ENCODE results near the gene MAMSTR. TPM values are rescaled to one million over a fixed set of nuclear protein-coding genes. Genes with fewer than 3 reads are reported as not detected.

MAMSTR gene
- total RNA-seq, 1 experiment from 2014 or later: 0.18 TPM

GRCh38 chr19:48716562-48717291, 2.8 kb downstream of the MAMSTR start:
- Histone ChIP-seq H3K36me3 (ENCODE audit: low read depth, low read length) (no peaks in the 10 kb centered on the region), H3K9ac (ENCODE audit: low read length) (no peak overlapping the region), H3K27ac (ENCODE audit: low read length) (no peak overlapping the region), H3K9me2 (replicated peaks; ENCODE audit: low read length) (no peaks in the 10 kb centered on the region), H4K20me1 (ENCODE audit: low read length) (no peaks in the 10 kb centered on the region), H3K4me1 (ENCODE audit: insufficient read depth, low read length) (no peaks in the 10 kb centered on the region; the same call in 1 of the 2 replicates), H3K79me2 (ENCODE audit: low read length) (peaks cover 9% of the 10 kb centered on the region), H3K4me3 (ENCODE audit: low read length) (no peak overlapping the region), H3K9me3 (ENCODE audit: low read length) (no peaks in the 10 kb centered on the region), H3F3A (ENCODE audit: low read length, unreplicated experiment) (no peaks in the 10 kb centered on the region), H2AFZ (ENCODE audit: low read length) (no peak overlapping the region), H3K4me2 (ENCODE audit: low read length) (peak overlapping the region; percentile 34; the same call in 1 of the 2 replicates), H3K27me3 (ENCODE audit: low read length) (no peaks in the 10 kb centered on the region)
- no peak for TF ChIP-seq EZH2 (IDR thresholded peaks at IDR 0.05; ENCODE audit: low read length, unreplicated experiment)
- TF ChIP-seq CTCF (conservative IDR thresholded peaks at IDR 0.05; ENCODE audit: low read depth, low read length): no peak
- TF ChIP-seq EZH2phosphoT487 (IDR thresholded peaks at IDR 0.05; ENCODE audit: borderline replicate concordance, low read length): no peak
- CTCF ChIA-PET: no interaction called here
- intact Hi-C loops (cut with micrococcal nuclease): no loop called here
- POLR2A ChIA-PET (ENCODE audit: unreplicated experiment): no interaction called here
- no peak for DNase-seq
- no TSS peak for BruUV-seq (replicated peaks)
- no peak for ATAC-seq

GRCh38 chr19:48715681-48716171, 3.8 kb downstream of the MAMSTR start:
- no peak overlapping the region for H3K27ac ChIP-seq (ENCODE audit: low read length)
- no peaks in the 10 kb centered on the region for H3K27me3 ChIP-seq (ENCODE audit: low read length)
- peaks cover 9% of the 10 kb centered on the region for H3K79me2 ChIP-seq (ENCODE audit: low read length)
- no peak for TF ChIP-seq EZH2phosphoT487 (IDR thresholded peaks at IDR 0.05; ENCODE audit: borderline replicate concordance, low read length)
- no peak for TF ChIP-seq CTCF (conservative IDR thresholded peaks at IDR 0.05; ENCODE audit: low read depth, low read length)
- TF ChIP-seq EZH2 (IDR thresholded peaks at IDR 0.05; ENCODE audit: low read length, unreplicated experiment): no peak
- H3F3A ChIP-seq (ENCODE audit: low read length, unreplicated experiment): no peaks in the 10 kb centered on the region
- H3K4me1 ChIP-seq (ENCODE audit: insufficient read depth, low read length): no peaks in the 10 kb centered on the region; the same call in 1 of the 2 replicates
- CTCF ChIA-PET: no interaction called here
- no peaks in the 10 kb centered on the region for H3K36me3 ChIP-seq (ENCODE audit: low read depth, low read length)
- intact Hi-C loops (cut with micrococcal nuclease): no loop called here
- no peaks in the 10 kb centered on the region for H3K9me3 ChIP-seq (ENCODE audit: low read length)
- H4K20me1 ChIP-seq (ENCODE audit: low read length): no peaks in the 10 kb centered on the region
- DNase-seq (no peak), ATAC-seq (no peak)
- H2AFZ ChIP-seq (ENCODE audit: low read length): no peak overlapping the region
- no peaks in the 10 kb centered on the region for H3K9me2 ChIP-seq (replicated peaks; ENCODE audit: low read length)
- H3K4me2 ChIP-seq (ENCODE audit: low read length): peak overlapping the region; percentile 91; the same call in 1 of the 2 replicates
- no peak overlapping the region for H3K9ac ChIP-seq (ENCODE audit: low read length)
- no peak overlapping the region for H3K4me3 ChIP-seq (ENCODE audit: low read length)
- no TSS peak for BruUV-seq (replicated peaks)
- POLR2A ChIA-PET (ENCODE audit: unreplicated experiment): no interaction called here

All from PC-3 (cell line).